NCI-H128 (cell line): ENCODE data around the gene COA5.

Source experiments
- DNase-seq: peaks from one replicate; lab custom pipeline; 2025; ENCODE audit not compliant: unreplicated experiment; lab: John Stamatoyannopoulos, UW

The COA5 gene

GRCh38 chr2:98608116-98608961 lies at the start of gene COA5, which contains the start of gene UNC50:
TSS of gene COA5 (minus strand) at chr2:98608512. CDS start at chr2:98608405, 107 bp downstream.
TSS of gene UNC50 (plus strand) at chr2:98608589. CDS start at chr2:98609760, 1,171 bp downstream.
- peak; percentile 54 for DNase-seq

- DNase-seq, result no peak
Measured at GRCh38 chr2:98656800-98657199, 48.5 kb upstream of the COA5 start.

GRCh38 chr2:98654699-98655495 lies 46.6 kb upstream of the COA5 start:
- no peak for DNase-seq

GRCh38 chr2:98650998-98651397 lies 42.7 kb upstream of the COA5 start:
- no peak for DNase-seq

GRCh38 chr2:98649992-98650375 lies 41.7 kb upstream of the COA5 start:
- DNase-seq, result no peak

GRCh38 chr2:98649135-98649991 lies 41.1 kb upstream of the COA5 start:
- DNase-seq, result peak; percentile 42

- DNase-seq, result no peak
Measured at GRCh38 chr2:98648451-98648850, 40.1 kb upstream of the COA5 start.

GRCh38 chr2:98647636-98648035 lies 39.3 kb upstream of the COA5 start:
- DNase-seq, result no peak

GRCh38 chr2:98643496-98644100 lies 35.3 kb upstream of the COA5 start:
- no peak for DNase-seq

GRCh38 chr2:98637401-98638147 lies 29.3 kb upstream of the COA5 start:
- DNase-seq, result no peak

- DNase-seq, result no peak
Measured at GRCh38 chr2:98634406-98635092, 26.2 kb upstream of the COA5 start.

GRCh38 chr2:98632351-98632750 lies 24.0 kb upstream of the COA5 start:
- DNase-seq, result no peak

- DNase-seq, result no peak
Measured at GRCh38 chr2:98623657-98624056, 15.3 kb upstream of the COA5 start.

GRCh38 chr2:98617149-98617548 lies 8.8 kb upstream of the COA5 start:
- DNase-seq, result no peak

GRCh38 chr2:98615481-98615880 lies 7.2 kb upstream of the COA5 start:
- no peak for DNase-seq

- no peak for DNase-seq
Measured at GRCh38 chr2:98614024-98614739, 5.9 kb upstream of the COA5 start.

- DNase-seq, result no peak
Measured at GRCh38 chr2:98608962-98609604, 771 bp upstream of the COA5 start.

GRCh38 chr2:98607741-98608115 lies 584 bp downstream of the COA5 start:
- DNase-seq, result no peak
